Fibroblast of lung (primary cell): Measurements from ENCODE around the gene DPP6. TPM values are rescaled to one million over a fixed set of nuclear protein-coding genes. Genes with fewer than 3 reads are reported as not detected.

Experiments
- DNase-seq, 2 donors: peaks; one replicate each; pipeline versions ENCODE4 v3.0.0 to v3.0.0-alpha.2; 2010; ENCODE audit warnings: low read depth in 2 of 2
- H2AFZ ChIP-seq: 2 replicates; pipeline ENCODE4 v1.5.1; 2012; ENCODE audit warnings: low read length, control low read depth, inconsistent platforms
- H3K27ac ChIP-seq: 2 replicates; pipeline ENCODE4 v1.5.1; 2011; ENCODE audit warnings: low read length, control low read depth; ENCODE audit not compliant: insufficient read depth
- H3K27me3 ChIP-seq: 2 replicates; pipeline ENCODE4 v1.5.1; 2011; ENCODE audit warnings: mild to moderate bottlenecking, low read length; ENCODE audit not compliant: control insufficient read depth, insufficient read depth
- H3K36me3 ChIP-seq: 2 replicates; pipeline ENCODE4 v1.5.1; 2011; ENCODE audit warnings: low read length; ENCODE audit not compliant: control insufficient read depth, insufficient read depth
- H3K4me1 ChIP-seq: 2 replicates; pipeline ENCODE4 v1.5.1; 2011; ENCODE audit warnings: low read length; ENCODE audit not compliant: control insufficient read depth, insufficient read depth; ENCODE audit errors: extremely low read depth
- H3K4me2 ChIP-seq: 2 replicates; pipeline ENCODE4 v1.5.1; 2011; ENCODE audit warnings: low read length, control low read depth; ENCODE audit not compliant: insufficient read depth; ENCODE audit errors: extremely low read depth
- H3K4me3 ChIP-seq, 4 experiments: fragments of 200-600 bp in 1 of 4; sonication (generic) in 1 of 4; replicated peaks in 1 of 4; 2 replicates each; pipeline ENCODE4 v1.5.1; 2011 to 2016; ENCODE audit warnings: low read length in 4 of 4, low read depth in 3 of 4, mild to moderate bottlenecking in 3 of 4, control low read depth in 2 of 4, inconsistent platforms in 1 of 4, mixed read lengths in 1 of 4; ENCODE audit not compliant: insufficient read depth in 1 of 4; ENCODE audit errors: control extremely low read depth in 1 of 4
- H3K79me2 ChIP-seq: 2 replicates; pipeline ENCODE4 v1.5.1; 2012; ENCODE audit warnings: mild to moderate bottlenecking, low read length, inconsistent platforms; ENCODE audit not compliant: control insufficient read depth, insufficient read depth
- H3K9ac ChIP-seq: 2 replicates; pipeline ENCODE4 v1.5.1; 2011; ENCODE audit warnings: mild to moderate bottlenecking, low read length, control low read depth; ENCODE audit not compliant: insufficient read depth
- H3K9me3 ChIP-seq: 2 replicates; pipeline ENCODE4 v1.5.1; 2012; ENCODE audit warnings: low read depth, low read length; ENCODE audit not compliant: control insufficient read depth, insufficient read depth
- H4K20me1 ChIP-seq: 2 replicates; pipeline ENCODE4 v1.5.1; 2011; ENCODE audit warnings: low read length; ENCODE audit not compliant: control insufficient read depth, insufficient read depth; ENCODE audit errors: extremely low read depth
- CTCF ChIP-seq, 2 donors: IDR thresholded peaks in 1 of 2; conservative IDR thresholded peaks in 1 of 2; 1 replicate in 1 of 2; 2 replicates in 1 of 2; pipeline ENCODE4 v1.5.1; 2011 to 2012; ENCODE audit warnings: low read length in 2 of 2, control low read depth in 1 of 2, inconsistent platforms in 1 of 2, low read depth in 1 of 2, mild to moderate bottlenecking in 1 of 2
- EZH2 ChIP-seq: IDR thresholded peaks from 2 replicates; pipeline ENCODE4 v1.5.1; 2012; ENCODE audit warnings: low read length, control low read depth, mild to moderate bottlenecking; ENCODE audit errors: missing control alignments
- polyA plus RNA-seq, 2 donors: library from polyadenylated mRNA; depleted of rRNA in 1 of 2; stranded (reverse) in 1 of 2; unstranded in 1 of 2; fragments of >200 nt; gene quantifications; 2 replicates each; pipeline ENCODE4 v1.2.1, GENCODE V29; 2011 to 2012; ENCODE audit warnings: missing spikeins in 1 of 2
- total RNA-seq: library from RNA; depleted of rRNA; stranded (reverse); fragments of >200 nt; gene quantifications from 2 replicates; pipeline ENCODE4 v1.2.1, GENCODE V29; 2014

DPP6 gene
- total and polyA plus RNA-seq, 2 donors (not counting 1 experiment from before 2014, with no cell fraction given), result not detected

GRCh38 chr7:154653281-154653680 lies 601.1 kb downstream of the DPP6 start:
- Histone ChIP-seq H3K27ac (no peak overlapping the region), H3K4me1 (no peaks in the 10 kb centered on the region), H2AFZ (no peak overlapping the region), H3K79me2 (no peaks in the 10 kb centered on the region), H3K4me3 (no peak overlapping the region), H3K4me2 (no peak overlapping the region), H4K20me1 (no peaks in the 10 kb centered on the region), H3K27me3 (no peaks in the 10 kb centered on the region), H3K36me3 (no peaks in the 10 kb centered on the region), H3K9me3 (no peaks in the 10 kb centered on the region), H3K9ac (no peak overlapping the region)
- TF ChIP-seq CTCF (conservative IDR thresholded peaks at IDR 0.05 in 1 of 2, IDR thresholded peaks at IDR 0.05 in 1 of 2; ENCODE audit: low read depth in 1 of 2, low read length in 2 of 2), result no peak
- no peak for TF ChIP-seq EZH2
- DNase-seq, result no peak

GRCh38 chr7:154656618-154657017 lies 604.4 kb downstream of the DPP6 start:
- H3K9me3 ChIP-seq, result no peaks in the 10 kb centered on the region
- H3K4me2 ChIP-seq, result no peak overlapping the region

GRCh38 chr7:154666768-154667167 lies 614.6 kb downstream of the DPP6 start:
- Histone ChIP-seq H3K27me3 (no peaks in the 10 kb centered on the region), H4K20me1 (no peaks in the 10 kb centered on the region), H2AFZ (no peak overlapping the region), H3K4me2 (no peak overlapping the region), H3K9ac (no peak overlapping the region), H3K4me3 (no peak overlapping the region), H3K36me3 (no peaks in the 10 kb centered on the region), H3K4me1 (no peaks in the 10 kb centered on the region), H3K9me3 (no peaks in the 10 kb centered on the region), H3K27ac (no peak overlapping the region), H3K79me2 (no peaks in the 10 kb centered on the region)
- DNase-seq, result no peak
- TF ChIP-seq EZH2 (no peak), CTCF (conservative IDR thresholded peaks at IDR 0.05 in 1 of 2, IDR thresholded peaks at IDR 0.05 in 1 of 2; ENCODE audit: low read depth in 1 of 2, low read length in 2 of 2) (no peak)

More at GRCh38 chr7:154656618-154657017, 604.4 kb downstream of the DPP6 start:
- Histone ChIP-seq H3K79me2 (no peaks in the 10 kb centered on the region), H3K4me1 (no peaks in the 10 kb centered on the region), H3K9ac (no peak overlapping the region), H3K27ac (no peak overlapping the region), H3K4me3 (no peak overlapping the region), H3K36me3 (no peaks in the 10 kb centered on the region), H2AFZ (no peak overlapping the region), H4K20me1 (no peaks in the 10 kb centered on the region), H3K27me3 (no peaks in the 10 kb centered on the region)
- DNase-seq, result no peak
- TF ChIP-seq EZH2, result no peak
- TF ChIP-seq CTCF (conservative IDR thresholded peaks at IDR 0.05 in 1 of 2, IDR thresholded peaks at IDR 0.05 in 1 of 2; ENCODE audit: low read depth in 1 of 2, low read length in 2 of 2), result no peak
